SU-DHL-6 (cell line): Measurements from ENCODE around the gene CD34.
A peak's percentile ranks its signal among the peaks of the same experiment; 100 is the strongest.
"Not testable (repeated sequence)": the region's sequence is repeated elsewhere in the genome, so short reads cannot be mapped to it uniquely, and the experiment has no call there.

Experiments
- H2AFZ ChIP-seq: fragments of 200-600 bp; sonication (generic); 2 replicates; pipeline ENCODE4 v1.6.1; 2014; ENCODE audit warnings: low read depth, mild to moderate bottlenecking, moderate library complexity, mixed read lengths, antibody characterized with exemption, low read length; ENCODE audit not compliant: severe bottlenecking
- H3F3A ChIP-seq: fragments of 200-600 bp; shearing (Covaris generic); 2 replicates; pipeline ENCODE4 v1.6.0; 2016; ENCODE audit warnings: antibody characterized with exemption, mild to moderate bottlenecking; ENCODE audit not compliant: insufficient read depth
- H3K27ac ChIP-seq: fragments of 200-600 bp; sonication (generic); 2 replicates; pipeline ENCODE4 v1.5.1; 2016; ENCODE audit warnings: low read depth, mild to moderate bottlenecking, low read length, moderate library complexity, mixed read lengths
- H3K27me3 ChIP-seq: fragments of 200-600 bp; sonication (generic), shearing (Covaris generic); 2 replicates; pipeline ENCODE4 v1.6.0; 2014; ENCODE audit warnings: mild to moderate bottlenecking, low read length
- H3K36me3 ChIP-seq: fragments of 200-600 bp; sonication (generic); 2 replicates; pipeline ENCODE4 v1.6.1; 2014; ENCODE audit warnings: mild to moderate bottlenecking, low read length, mixed read lengths
- H3K4me2 ChIP-seq: fragments of 300-600, 200-600 bp; shearing (Covaris generic), sonication (generic); 2 replicates; pipeline ENCODE4 v1.6.0; 2014; ENCODE audit warnings: low read length, low read depth, mild to moderate bottlenecking; ENCODE audit not compliant: poor library complexity, severe bottlenecking
- H3K4me3 ChIP-seq: fragments of 200-600 bp; sonication (generic); 2 replicates; pipeline ENCODE4 v1.5.1; 2014; ENCODE audit warnings: antibody characterized with exemption, low read length, mild to moderate bottlenecking, mixed read lengths; ENCODE audit not compliant: insufficient read depth, poor library complexity, severe bottlenecking
- H3K79me2 ChIP-seq: fragments of 200-600 bp; sonication (generic); 2 replicates; pipeline ENCODE4 v1.6.1; 2014; ENCODE audit warnings: mild to moderate bottlenecking, low read length, moderate library complexity; ENCODE audit not compliant: insufficient read depth
- H3K9ac ChIP-seq: fragments of 200-600 bp; sonication (generic); 2 replicates; pipeline ENCODE4 v1.7.0; 2014; ENCODE audit warnings: mild to moderate bottlenecking, low read length
- H3K9me2 ChIP-seq: fragments of 200-600 bp; sonication (generic); replicated peaks from 2 replicates; pipeline ENCODE4 v1.6.1; 2014; ENCODE audit warnings: low read length; ENCODE audit not compliant: insufficient read depth
- H3K9me3 ChIP-seq: fragments of 200-600 bp; sonication (generic); 2 replicates; pipeline ENCODE4 v1.6.1; 2014; ENCODE audit warnings: low read length, mixed read lengths; ENCODE audit not compliant: insufficient read depth
- H4K20me1 ChIP-seq: fragments of 200-600 bp; sonication (generic); 2 replicates; pipeline ENCODE4 v1.6.1; 2014; ENCODE audit warnings: low read depth, mild to moderate bottlenecking, antibody characterized with exemption, low read length, moderate library complexity, mixed read lengths
- CTCF ChIP-seq: fragments of 200-600 bp; sonication (generic); IDR thresholded peaks from one replicate; pipeline ENCODE4 v1.5.1; 2017; ENCODE audit warnings: antibody characterized with exemption, mild to moderate bottlenecking, low read length, moderate library complexity; ENCODE audit not compliant: insufficient read depth, poor library complexity, severe bottlenecking
- EZH2phosphoT487 ChIP-seq: fragments of 200-600 bp; sonication (generic), shearing (Covaris generic); conservative IDR thresholded peaks from 2 replicates; pipeline ENCODE4 v1.6.1; 2018; ENCODE audit warnings: mild to moderate bottlenecking, antibody characterized with exemption, low read length, moderate library complexity, mixed read lengths

The CD34 gene

GRCh38 chr1:207878939-207879338 is 32.0 kb downstream of the CD34 start:
- no peak overlapping the region for H3K4me3 ChIP-seq
- no peak for TF ChIP-seq CTCF
- no peak for TF ChIP-seq EZH2phosphoT487
- H3K4me2 ChIP-seq, result no peak overlapping the region

GRCh38 chr1:207877914-207878313 is 33.0 kb downstream of the CD34 start:
- not testable (repeated sequence) for H3K9me2 ChIP-seq, H3K9ac ChIP-seq, H3K4me3 ChIP-seq, H3F3A ChIP-seq, H3K27ac ChIP-seq, H4K20me1 ChIP-seq, H3K27me3 ChIP-seq, H3K9me3 ChIP-seq, H3K79me2 ChIP-seq, H2AFZ ChIP-seq, H3K36me3 ChIP-seq, H3K4me2 ChIP-seq

More at GRCh38 chr1:207878939-207879338, 32.0 kb downstream of the CD34 start:
- Histone ChIP-seq H3K9me2 (no peaks in the 10 kb centered on the region), H4K20me1 (no peaks in the 10 kb centered on the region), H3F3A (no peaks in the 10 kb centered on the region), H3K36me3 (no peaks in the 10 kb centered on the region), H3K9ac (no peak overlapping the region), H2AFZ (no peak overlapping the region), H3K79me2 (no peaks in the 10 kb centered on the region), H3K9me3 (no peaks in the 10 kb centered on the region), H3K27me3 (no peaks in the 10 kb centered on the region), H3K27ac (no peak overlapping the region)

GRCh38 chr1:207876131-207876530 is 34.8 kb downstream of the CD34 start:
- no peak overlapping the region for H2AFZ ChIP-seq
- H3K9me2 ChIP-seq, result no peaks in the 10 kb centered on the region
- H3K27ac ChIP-seq, result no peak overlapping the region
- TF ChIP-seq CTCF, result peak; percentile 50
- TF ChIP-seq EZH2phosphoT487, result no peak
- H3K36me3 ChIP-seq, result no peaks in the 10 kb centered on the region
- H3K79me2 ChIP-seq, result no peaks in the 10 kb centered on the region
- H4K20me1 ChIP-seq, result no peaks in the 10 kb centered on the region
- no peak overlapping the region for H3K9ac ChIP-seq
- no peak overlapping the region for H3K4me2 ChIP-seq
- no peak overlapping the region for H3K4me3 ChIP-seq
- H3F3A ChIP-seq, result no peaks in the 10 kb centered on the region
- H3K27me3 ChIP-seq, result no peaks in the 10 kb centered on the region
- no peaks in the 10 kb centered on the region for H3K9me3 ChIP-seq

GRCh38 chr1:207875532-207875931 is 35.4 kb downstream of the CD34 start:
- Histone ChIP-seq H3K27me3 (no peaks in the 10 kb centered on the region), H3K9me3 (no peaks in the 10 kb centered on the region), H3K4me2 (no peak overlapping the region)

More at GRCh38 chr1:207875532-207875931, 35.4 kb downstream of the CD34 start:
- Histone ChIP-seq H3K36me3 (no peaks in the 10 kb centered on the region), H3K4me3 (no peak overlapping the region), H3F3A (no peaks in the 10 kb centered on the region), H3K9me2 (no peaks in the 10 kb centered on the region), H3K27ac (no peak overlapping the region), H4K20me1 (no peaks in the 10 kb centered on the region), H3K79me2 (no peaks in the 10 kb centered on the region), H2AFZ (no peak overlapping the region), H3K9ac (no peak overlapping the region)
- TF ChIP-seq EZH2phosphoT487, result no peak
